Measurements from ENCODE around the gene TCF7.

The TCF7 gene

GRCh38 chr5:134114886-134115805 lies 665 bp downstream of the TCF7 start:
- peak; percentile 69 to 87 for DNase-seq

DNA sequence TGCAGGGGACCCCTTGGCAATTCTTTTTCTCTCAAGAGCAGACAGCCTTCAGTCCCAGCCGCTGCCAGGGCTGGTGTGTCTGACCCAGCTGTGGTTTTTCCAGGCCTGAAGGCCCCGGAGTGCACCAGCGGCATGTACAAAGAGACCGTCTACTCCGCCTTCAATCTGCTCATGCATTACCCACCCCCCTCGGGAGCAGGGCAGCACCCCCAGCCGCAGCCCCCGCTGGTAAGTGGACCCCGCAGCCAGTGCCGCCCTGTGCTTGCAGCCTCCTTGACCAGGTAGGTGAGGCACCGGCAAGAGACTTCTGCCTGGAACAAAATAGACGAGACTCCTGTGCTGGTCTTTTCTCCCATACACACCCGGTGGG lies 1.3 kb downstream of the TCF7 start:
- no peak for DNase-seq

GRCh38 chr5:134116286-134116685 lies 1.8 kb downstream of the TCF7 start:
- no peak for DNase-seq

DNA sequence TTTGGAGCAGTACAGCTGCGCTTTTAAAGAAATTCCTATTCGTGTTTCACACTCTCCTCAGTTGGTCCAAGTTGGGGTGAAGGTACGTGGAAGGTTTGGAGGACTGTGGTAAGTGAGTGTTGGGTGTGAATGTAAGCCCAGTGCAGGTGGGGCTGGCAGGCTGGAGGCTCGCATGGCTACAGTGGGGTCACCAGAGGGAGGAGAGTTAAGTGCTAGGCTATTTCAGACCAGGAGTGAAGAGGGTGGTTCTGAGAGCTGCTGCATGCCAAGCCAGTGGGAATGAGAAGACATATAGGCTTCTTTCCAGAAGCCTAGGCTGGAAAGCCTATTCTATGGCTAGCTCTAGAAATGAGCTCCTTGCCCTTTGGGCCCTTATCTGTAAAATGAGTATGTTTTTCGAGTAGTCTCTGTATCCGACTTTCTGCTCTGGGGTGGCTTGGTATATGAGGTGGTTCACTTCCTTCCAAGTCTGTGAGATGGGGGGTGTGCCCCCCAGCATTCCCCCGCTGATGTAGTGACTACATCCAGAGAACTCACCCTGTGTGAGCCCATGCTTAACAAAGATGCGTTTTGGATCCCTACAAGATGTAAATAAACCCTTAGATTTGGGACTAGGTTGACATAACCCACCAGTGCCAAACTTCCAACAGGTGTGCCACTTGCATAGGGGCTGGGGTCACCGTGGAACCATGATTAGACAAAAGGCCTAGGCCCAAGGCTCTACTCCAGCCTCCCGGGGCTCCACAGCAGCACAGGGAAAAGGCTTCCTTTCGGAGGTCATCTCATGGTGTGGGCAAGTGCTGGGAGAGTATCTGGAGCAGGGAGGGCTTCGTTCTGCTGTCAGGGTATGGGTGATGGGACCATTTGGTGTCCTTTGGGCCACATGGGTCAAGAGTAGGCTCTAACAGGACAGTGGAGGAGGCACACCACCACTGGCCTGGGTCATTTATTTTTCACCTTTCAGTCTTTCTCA lies 2.6 kb downstream of the TCF7 start:
- DNase-seq = no peak

- DNase-seq = no peak
Observed at GRCh38 chr5:134118212-134118835, 3.8 kb downstream of the TCF7 start.

DNA sequence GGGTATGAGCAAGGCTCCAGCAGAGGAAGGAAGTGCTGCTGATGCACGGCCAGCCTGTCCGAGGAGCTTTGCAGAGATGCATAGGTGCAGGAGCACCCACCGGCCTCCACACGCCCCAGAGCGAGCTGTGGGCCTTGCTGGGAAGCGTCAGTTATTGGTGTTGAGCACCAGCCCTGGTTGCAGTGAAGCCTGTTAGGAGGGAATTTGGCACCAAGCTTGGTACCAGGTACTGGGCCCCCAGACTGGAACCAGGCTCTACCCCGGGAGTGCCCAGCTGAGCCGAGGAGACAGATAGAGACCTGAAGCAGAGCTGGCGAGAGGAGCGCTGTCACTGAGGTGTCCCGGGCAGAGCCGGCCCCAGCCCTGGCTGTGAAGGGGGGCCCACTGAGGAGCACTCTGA lies 5.2 kb downstream of the TCF7 start:
- DNase-seq = no peak

DNA sequence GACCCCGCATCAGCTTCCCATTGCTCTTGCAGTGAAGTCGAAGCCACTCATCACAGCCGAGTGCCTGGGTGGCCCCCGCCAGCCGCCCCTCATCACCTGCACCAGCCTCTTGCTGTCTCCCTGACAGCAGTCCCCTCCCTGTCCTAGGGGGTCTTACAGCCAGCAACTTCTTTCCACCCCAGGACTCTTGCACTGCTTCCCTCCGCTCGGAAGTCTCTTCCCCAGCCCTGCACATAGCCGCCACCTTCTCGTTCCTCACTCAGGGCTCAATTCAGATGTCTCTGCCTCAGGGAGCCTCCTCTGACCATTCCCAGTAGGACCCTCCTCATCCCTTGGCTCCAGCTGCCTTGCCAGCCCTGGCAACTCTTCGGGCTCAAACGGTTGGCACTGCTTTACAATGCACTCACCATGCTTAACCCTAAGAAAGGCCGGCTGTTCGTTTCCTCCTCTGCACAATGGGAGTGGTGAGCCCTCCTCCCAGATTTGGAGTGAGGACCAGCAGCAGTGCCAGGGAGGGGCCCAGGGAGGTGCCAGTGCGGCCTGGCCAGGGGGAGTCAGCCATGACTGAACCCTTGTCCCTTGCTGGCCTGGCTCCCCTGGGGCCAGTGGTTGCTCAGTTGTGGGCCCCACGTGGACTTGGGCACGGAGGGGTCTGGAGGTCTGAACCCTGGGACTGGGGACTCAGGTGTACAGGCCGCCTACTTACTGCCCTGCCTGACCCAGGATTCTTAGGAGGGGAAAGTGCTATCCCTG lies 6.1 kb downstream of the TCF7 start:
- no peak for DNase-seq

GRCh38 chr5:134122530-134122929 lies 8.0 kb downstream of the TCF7 start:
- no peak for DNase-seq

DNA sequence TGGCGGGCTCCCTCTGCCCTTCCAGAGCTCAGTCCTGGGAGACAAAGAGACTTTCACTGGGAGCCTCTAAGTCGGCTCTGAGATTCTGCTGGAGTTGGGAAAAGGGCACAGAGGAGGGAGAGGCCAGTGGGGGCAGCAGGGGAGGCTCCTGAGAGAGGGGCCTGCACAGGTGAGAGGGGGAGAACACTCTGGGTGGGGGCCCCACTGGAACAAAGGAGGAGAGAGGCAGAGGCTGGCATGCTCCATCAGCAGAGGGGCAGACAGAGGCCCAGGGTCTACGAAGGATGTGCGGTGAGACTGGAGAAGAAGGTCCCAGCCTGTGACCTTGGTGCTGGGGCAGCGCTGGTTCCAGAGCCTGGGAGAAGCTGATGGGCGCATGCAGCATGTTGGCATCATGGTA lies 8.9 kb downstream of the TCF7 start:
- no peak for DNase-seq

GRCh38 chr5:134124289-134125038 lies 10.0 kb downstream of the TCF7 start:
- no peak for DNase-seq

- DNase-seq = no peak
Observed at GRCh38 chr5:134125039-134126015, 10.8 kb downstream of the TCF7 start.

DNA sequence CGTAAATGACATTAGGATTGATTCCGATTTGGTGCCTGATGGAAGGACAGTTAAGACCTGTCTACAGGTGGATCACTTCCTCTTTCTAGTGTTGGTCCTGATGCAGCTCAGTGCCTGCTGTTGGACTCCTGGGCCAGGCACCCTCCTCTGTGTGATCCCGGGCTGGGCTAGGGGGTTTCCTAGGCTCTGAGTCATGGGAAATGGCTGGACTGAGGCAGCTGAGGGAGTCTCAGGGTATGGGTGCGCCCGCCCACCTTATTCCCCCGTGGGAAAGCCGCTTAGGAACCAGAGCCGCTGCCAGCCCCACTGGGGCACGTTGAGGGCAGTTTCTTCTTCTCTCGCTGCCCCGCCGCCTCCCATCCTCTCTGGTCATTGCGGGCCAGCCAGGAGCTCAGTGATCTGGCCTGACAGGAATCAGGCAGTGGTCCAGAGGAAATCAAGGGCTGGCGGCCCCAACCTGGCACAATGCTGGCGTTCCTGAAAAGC lies 12.9 kb downstream of the TCF7 start:
- peak in 1 of 2 experiments; percentile 66 for DNase-seq

DNA sequence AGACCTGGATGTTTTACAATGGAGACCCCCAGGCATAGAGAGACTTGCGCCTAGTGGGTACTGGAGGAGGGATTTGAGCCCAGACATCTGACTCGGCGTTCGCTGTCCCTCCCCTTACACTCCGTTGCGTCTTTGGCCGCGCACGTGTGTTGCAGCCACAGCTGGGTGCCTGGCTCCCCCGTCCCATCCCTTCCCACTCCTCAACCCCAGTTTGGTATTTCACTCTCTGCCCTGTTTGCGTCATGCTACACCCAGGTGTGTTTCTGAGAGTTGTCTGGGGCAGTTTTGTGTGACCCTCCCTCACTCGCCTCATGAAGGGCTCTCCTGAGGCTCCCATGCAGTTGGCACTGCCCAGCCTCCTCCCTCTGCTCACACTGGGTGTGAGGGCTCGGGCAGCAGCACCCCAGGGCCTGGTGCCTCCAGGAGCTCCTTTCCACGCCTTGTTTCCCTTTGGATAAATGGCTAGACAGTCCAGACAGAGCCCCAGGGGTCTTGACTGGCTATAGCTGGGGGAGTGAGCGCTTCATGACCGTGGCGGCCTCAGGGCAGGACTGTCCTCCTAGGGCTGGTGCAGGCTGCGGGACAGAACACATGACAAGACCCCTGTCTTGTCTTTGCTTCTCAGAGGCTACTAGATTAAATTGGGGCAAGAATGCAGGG lies 13.6 kb downstream of the TCF7 start:
- DNase-seq = no peak

DNA sequence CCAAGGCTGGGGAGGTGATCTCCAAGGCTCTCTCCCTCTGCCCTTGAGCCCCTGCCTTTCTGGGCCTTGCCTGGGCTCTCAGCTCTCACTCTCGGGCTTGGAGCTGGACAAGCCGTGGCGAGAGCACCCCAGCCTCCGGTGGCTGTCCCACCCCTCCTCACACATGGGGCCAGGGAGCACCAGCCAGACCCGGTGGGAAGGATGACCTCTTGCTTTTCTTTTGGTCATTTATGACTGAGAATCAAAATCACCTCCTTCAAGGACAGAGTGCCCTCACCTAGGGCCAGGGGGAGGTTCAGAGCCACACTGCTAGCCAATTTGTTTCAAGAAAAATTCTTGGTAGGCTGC lies 14.1 kb downstream of the TCF7 start:
- no peak for DNase-seq

DNA sequence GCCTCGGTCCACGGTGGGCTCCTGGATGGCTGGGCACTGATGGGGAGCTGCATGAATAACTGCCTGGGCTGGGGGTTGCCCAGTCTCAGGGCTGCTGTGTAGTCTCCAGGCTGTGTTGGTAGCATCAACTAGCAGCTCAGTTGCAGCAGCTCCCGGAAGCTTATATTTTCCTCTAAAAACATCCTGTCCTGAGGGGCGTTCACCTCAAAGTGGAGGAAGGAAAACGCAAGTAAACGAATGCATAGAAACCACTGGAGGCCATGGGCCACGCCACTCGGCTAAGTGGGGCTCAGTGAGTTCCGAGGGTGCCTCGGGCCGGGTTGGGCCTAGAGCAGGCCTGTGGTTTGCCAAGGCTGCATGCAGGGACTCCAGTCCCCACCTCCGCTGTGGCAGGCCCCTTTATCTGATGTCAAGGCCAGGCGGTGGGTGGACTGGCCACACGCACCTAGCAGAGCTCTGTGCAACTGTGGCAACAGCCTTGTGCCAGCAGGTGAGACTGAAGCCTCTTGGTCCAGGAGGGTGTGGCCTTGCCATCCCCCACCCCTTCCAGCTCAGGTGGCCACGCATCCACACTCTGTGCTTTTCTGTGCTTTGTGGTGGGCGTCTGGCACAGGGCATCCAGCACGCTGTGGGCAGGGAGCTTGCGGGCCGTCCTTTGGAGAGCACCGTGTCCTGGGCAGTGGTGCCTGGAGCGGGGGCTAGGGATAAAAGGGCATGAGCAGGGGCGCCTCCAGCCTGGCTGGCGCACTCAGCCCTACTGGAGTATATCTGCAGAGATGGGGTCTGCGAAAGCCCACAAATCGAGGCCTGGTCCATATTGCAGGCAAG lies 15.1 kb downstream of the TCF7 start:
- no peak for DNase-seq

DNA sequence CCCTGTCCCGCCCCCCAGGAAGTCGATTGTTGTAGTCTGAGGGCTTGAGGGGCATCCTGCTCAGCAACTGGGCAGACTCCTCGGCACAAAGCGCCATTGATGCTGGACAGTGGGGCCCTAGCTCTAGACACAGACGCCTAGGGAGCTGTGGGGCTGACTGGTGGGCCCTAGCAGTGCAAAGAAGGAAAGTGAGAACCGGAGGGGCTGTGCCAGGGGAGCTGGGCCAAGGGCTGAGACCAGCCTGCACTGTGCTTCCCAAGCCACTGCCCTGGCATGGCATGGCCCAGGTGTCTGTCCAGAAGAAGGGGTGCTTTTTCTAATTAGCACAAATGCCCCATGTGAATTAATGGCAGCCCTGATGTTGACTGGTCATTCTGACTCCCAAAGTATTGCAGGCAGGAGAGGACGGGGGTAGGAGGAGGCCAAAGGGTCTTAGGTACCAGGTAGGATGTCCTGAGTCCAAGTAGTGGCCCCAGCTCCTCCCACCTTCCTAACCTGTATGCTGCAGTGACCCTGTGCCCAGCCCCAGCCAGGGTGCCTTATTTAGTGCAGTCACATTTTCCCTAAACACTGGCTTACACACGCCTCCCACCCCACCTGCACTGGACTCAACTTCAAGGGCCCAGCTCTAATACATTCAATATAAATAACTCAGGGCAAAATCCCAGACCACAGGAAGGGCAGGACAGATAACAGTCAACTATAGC lies 15.9 kb downstream of the TCF7 start:
- no peak for DNase-seq

DNA sequence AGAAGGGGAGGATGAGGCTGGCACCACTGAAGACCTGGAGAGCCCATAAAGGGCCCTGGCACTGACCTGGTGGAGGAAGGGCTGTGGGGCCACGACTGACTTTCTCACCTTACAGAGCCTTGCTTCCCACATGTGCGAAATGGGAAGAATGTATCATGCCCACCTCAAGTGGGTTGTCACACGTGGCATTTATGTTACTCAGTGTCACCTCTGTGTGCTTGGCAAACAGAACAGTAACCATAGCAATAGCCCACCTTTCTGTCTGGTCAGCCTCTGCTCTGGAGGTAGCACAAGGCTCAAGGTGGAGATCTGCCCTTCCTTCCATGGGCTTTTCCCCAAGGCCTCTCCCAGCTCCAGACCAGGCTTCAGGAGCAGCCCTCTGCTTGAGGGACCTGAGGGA lies 16.7 kb downstream of the TCF7 start:
- peak in 1 of 2 experiments; percentile 68 for DNase-seq

Measured in stimulated activated CD4-positive, alpha-beta T cell treated with anti-CD3 and anti-CD28 coated beads, Interleukin-4, amount 100 ng/mL, for 4 hours (primary cell).